ENCODE measurements around the gene GABPB2.

Gene GABPB2

DNA sequence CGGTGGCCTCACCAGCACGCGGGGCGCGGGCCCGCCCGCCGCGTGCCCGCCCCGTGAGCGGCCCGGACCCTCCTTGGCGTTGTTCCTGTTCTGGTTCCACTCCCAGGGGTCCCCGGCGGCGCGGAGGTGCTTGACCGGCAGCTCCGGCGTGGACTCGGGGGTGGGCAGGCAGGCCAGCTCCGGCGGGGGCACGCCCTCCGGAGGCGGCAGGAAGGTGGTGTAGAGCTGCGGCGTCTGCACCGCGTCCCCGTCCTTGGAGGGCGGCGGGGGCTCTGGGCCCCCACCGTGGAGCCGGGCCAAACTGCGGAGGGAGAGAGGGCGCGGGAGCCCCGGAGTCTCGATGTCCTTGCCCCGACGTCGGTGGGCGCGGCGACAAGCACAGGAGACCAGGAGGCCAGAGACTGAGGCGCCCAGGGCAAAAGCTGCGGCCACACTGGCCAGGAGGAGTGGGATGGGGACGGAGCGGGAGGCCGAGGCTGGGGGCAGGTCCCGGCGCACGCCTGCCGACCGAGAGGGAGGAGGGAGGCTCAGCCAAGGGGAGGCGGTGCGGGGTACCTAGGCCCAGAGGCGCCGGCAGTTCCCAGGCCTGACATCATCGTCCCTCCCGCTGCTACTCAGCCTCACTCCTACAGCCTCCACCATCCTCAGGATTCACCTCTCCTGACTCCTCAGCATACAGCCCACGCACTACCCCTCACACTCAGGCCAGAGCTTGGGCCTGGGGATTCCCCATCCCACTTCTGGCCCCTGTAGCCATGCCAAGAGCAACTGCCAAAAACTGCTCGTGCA lies 62.7 kb downstream of the GABPB2 start:
- no peak for DNase-seq

DNA sequence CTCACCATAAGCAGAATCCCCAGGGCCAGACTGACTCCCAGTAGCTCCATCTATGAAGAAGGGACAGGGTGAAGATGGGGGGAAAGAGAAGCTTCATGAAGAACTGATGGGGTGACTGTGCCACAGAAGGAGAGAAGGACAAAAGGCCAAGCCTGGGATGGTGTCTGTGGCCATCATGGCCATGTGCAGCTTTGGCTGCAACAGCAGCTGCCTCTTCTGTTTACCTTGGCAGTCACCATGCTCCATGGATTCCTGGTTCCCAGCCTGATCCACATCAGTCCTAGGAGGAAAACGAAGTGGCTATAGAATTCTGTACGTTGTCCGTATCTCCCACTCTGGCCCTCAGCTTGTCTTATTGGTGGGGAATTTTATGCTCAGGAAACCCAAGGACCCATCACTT lies 63.8 kb downstream of the GABPB2 start:
- no peak for DNase-seq

DNA sequence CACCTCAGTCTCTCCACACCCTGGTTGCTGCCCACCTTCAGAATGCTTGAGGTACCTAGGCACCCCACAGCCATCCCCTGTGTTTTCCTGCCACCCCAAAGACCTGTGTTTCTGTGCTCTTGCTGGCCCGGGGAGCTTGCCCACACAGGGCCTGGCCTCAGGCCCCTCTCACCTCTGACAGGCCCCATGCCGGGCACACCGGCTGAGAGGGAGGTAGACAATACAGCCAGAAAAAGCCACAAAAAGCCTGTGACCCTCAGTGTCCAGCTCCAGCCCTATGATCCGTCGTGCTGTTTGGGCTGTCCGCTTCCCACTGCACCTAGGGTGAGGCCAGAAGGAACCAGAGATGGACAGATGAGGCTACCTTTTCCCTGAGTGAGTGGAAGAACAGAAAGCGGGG lies 64.4 kb downstream of the GABPB2 start:
- no peak for DNase-seq

DNA sequence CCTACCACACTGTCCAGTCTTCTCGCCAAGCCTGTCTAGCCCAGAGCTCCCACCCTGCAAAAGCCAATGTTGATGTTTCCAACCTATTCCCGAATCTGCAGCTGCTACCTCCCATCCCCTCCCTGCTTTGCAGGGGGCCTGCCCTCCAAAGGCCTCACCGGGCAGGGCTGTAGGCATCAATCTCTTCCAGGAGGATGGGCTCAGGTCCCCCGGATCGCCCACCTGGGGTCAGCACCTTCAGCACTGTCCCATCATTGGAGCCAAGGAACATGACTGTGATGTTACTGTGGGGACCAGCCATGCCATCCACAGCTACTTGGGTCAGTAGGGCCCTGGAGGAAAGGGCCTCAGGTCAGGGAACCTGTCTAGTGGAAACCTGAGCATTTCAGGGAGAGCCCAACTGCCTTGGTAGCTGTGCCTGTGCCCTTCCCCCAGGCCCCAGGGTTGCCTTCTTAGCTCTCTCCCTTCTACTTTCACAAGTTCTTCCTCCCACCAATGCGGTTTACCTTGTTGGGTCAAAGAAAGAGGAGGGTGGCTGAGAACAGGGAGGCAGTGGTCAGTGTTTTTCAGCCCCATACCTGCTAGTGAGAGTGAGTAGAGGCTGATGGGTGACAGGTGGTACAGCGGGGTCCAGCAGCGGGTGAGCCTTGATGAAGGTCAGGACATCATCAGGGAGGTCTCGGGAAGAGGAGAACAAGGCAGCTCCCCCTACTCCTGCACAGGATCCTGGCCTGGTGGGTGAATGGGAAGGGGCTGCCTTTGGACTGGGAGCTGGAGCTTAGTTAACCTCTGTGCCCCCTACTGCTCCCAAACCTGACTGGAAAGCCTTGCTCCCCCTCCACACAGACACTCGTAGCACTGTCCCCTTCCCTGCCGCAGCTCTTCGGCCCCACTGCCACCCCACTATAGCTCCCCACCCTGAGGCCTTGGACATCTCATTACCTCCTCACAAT lies 65.1 kb downstream of the GABPB2 start:
- no peak for DNase-seq

DNA sequence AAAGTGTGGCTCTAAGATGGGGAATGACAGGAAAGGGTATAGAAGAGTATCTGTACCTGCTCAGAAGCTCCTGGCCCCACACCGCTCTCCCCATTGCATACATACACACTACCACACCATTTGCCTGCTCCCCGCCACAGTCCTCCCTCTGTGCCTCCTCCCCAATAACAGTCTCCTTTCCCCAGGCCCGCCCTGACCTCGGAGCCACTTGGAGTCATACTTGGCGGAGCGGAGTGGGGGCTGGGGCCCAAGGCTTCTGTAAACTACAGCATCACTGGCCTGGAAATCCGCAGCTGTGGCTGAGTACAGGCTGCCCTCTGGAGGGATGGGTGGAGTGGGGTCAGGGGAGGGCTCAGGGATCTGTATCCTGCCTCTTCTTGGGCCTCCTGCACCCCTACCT lies 67.2 kb downstream of the GABPB2 start:
- DNase-seq, result no peak

DNA sequence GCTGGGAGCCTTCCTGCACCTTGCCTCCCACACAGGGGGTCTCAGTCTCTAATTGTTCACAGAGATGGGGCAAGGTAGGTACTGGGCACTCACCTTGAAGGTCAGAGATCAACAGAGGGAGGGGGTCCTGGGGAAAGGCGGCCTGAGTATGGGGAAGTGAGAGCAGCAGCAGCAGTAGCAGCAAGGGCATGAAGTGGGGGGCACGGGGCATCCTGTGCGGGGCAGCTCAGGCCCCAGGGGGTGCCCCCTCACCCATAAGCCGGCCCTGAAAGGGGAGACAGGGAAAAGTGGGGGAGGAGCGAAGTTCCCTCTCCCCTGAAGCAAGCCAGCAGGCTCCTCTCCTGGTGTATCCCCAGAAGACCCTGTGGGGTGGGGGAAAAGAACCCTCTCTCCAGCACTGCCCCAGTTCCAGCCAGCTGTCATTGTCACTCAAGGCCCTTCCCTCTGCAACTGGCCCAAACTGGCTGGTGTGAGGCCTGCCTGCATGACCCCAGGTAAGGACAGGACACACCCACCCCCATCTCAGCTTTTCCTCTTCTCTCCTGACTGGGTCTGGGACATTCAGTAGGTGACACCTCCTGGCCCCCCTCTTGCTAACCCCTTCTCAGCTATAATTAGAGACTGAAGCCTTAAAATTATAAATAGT lies 72.0 kb downstream of the GABPB2 start:
- no peak for DNase-seq

DNA sequence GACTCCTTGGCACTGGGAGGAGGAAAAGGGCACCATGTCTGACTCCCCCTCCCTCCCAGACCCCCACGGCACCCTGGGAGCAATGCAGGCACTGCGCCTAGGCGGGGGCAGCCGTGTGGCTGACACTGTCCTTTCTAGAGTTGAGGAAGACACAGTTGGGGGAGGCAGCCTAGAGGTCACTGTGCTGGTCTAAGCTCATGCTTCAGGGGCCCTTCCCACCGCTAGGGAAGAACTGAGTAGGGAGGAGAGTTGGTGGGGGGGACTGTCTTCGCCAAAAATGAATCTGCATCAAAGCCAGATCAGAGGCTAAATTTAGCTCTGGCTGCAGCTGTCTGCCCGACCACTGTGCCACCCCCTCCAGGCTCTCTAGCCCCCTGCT lies 72.5 kb downstream of the GABPB2 start:
- no peak for DNase-seq

DNA sequence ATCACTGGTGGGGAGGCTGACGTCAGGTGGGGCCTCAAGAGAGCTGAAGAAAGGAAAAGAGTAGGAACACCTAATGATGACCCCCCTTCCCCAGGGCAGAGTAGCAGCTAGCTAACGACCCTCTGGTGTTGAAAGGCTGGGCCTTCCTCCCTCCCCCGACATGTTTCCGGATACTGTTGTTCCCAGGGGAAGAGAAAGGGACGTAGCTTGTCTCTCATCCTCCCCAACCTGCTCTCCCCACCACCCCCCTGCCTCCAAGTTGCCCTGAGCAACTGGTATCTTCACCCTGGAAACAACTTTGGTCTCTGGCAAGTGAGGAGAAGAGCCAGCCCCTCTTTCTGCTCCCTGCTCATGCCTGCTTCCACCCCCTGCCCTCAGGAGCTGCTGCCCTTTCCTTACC lies 73.4 kb downstream of the GABPB2 start:
- DNase-seq, result no peak

DNA sequence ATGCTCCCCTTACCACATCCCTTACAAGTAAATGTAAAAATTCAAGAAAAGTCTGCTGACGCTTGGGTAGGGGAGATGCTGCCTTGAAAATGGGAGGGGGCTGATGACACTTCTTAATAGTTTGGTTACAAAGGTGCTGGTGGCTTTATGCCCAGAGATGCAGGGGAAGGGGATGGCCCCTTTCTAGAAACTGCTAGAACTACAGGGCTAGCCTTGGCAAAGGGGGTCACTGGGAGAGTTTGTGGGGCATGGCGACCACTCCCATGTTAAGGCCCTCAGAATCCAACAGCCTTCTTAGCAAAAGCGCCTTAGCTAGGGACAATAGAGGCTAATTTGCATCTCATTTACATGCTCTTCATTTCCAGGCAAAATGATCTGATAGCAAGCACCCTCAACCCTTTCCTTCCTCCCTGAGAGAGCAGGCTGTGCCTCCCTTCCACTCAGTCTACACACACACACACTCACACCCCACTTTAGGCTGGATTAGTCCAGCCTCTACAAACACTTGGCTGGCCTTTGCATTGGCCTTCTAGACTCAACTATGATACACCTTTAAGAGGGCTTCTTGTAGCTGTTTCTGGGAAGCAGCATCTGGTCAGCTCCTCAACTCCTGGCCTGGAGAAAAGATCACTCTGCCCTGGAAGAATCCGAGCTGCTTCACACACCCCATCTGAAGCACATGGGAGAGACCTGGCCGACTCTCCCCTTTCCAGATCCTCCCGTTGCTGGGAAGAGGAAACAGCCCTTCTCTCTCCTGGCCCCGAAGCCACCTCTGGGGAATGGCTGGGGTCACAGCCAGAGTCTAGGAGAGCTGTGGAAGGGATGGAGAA lies 74.1 kb downstream of the GABPB2 start:
- peak; percentile 46 for DNase-seq

DNA sequence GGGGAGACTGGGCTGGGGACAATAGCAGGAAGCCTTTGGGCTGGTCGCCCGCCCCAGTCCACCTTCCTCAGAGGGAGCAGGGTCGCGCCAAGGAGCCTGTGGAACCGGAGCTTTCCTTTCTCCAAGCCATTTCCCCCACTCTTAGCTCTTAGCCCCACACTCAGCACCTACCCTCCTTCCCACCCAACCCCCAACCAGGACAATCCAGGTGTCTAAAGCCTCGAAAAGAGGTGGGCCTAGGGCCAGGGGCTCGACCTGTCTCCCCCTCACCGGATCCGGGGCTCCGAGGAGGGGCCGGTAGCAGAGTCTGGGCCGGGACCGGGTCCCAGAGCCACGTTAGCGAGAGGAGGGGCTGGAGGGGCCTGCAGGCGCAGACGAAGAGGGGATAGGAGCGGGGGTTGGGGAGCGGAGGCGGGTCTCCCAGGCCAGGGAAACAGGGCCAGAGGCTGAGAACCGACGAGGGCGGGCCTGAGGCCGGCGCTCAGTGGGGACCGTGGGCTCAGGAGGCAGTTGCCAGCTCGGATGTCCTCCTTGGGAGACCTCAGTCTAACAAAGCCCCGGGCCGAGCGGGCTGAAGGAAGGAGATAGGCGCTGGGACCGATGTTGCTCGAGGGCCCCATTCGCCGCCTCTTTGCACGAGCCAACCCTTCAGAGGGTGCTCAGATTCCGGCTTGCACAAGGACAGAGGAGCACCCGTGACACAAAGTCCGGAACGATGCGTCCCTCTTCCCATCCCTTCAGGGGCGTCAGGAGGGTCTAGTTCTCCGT lies 74.9 kb downstream of the GABPB2 start:
- peak; percentile 76 for DNase-seq

DNA sequence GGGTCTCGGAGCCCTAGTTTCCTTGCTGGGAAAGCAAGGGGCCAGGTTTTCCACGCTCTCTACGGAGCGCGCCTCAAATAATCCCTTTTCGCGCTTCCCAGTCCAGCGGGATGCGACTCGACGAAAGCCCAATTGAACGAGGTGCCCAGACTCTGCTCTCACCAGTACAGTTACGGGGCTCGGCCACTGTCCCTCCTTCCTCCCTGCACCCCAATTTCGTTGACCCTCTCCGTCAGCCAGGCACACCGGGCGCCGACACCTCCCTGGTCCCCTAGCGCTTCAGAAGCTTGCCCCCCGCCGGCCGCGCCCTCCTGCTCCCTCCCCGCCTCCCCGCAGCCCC lies 75.5 kb downstream of the GABPB2 start:
- no peak for DNase-seq

DNA sequence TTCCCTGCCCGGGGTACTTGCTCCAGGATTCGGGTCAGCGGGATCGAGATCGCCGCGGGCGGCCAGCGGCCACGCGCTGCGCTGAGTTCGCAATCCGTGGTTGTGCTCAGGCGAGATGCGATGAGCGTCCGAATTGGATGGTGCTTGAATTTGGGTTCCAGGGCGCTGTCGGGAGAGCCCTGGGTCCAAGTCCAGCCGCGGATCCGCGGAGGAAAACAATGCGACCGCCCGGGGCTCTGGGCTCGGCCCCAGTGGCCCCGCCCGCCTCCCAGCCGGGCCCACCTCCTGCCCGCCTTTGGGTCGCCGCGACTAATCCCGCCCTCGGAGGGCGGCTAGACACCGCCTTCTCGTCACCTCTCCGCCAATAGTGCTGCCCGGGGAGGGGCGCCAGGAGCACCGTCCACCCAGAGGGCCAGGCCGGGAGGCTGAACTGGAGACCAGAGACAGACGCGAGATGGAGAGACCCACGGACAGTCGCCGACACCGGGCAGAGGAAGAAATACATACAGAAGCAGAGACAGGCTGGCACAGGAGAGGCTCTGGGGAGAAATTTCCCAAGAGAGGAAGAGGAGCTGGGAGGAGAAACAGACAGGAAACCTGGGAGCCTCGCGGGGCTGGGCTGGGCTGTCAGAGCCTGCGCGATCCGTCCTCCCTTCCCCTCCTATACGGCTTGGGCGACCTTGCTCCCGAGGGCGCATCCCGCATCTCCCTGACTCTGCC lies 76.0 kb downstream of the GABPB2 start, which contains the start of gene SEMA6C:
Gene SEMA6C, minus strand, starts transcription at position 220 of the 720 bp plus-strand sequence. CDS start 4,010 bp downstream, outside the sequence.
- peak; percentile 96 for DNase-seq

DNA sequence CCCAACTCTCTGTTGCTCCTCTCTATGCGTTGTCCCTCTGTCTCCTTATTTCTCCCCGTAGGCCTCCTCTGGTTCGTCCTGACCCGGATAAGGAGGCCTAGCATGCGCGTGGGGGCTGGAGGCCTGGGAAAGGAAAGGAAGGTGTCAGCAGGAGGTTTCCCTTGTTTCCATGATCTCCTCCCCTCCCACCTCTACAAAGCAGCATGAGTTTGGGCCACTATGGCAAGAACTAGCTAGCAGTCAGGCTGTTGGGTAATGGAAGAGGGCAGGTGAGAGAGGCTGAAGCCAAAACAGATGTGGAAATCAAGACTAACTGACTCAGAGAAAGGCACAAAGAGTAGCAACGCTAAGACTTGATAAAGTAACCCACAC lies 76.6 kb downstream of the GABPB2 start:
- no peak for DNase-seq

DNA sequence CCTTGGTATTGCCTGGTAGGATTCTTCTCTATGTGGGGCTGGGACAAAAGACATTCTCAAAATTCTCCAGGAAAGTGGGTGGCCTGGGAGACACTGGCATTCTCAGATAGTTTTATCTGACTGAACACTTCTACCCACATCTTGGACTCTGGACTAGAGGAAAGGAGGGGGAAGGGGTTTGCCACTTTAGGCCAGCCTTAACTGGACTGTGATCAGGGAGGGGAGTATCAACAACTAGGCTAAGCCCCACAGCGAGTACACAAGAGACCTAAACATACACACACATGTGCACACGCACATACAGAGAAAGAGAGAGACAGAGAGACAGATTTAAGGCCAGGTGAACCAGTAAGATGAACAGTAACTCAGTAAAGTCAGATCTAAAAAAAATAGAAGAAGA lies 77.1 kb downstream of the GABPB2 start:
- DNase-seq, result no peak

DNA sequence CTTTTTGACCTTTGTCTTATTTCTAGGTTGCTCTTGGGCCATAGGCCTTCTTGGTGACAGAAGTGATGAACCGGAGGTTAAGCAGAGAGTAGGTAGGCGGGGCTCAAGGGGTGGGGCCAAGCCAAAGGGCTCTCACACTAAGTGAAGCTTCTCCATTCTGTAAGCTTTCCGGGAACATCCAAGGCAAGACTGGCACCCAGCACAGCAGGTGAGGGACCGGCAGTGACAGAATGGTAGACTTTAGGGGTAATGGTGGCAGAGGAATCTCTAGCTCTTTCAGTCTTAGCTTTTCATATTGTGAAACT lies 85.9 kb downstream of the GABPB2 start, which contains the start of gene TNFAIP8L2:
Gene TNFAIP8L2, plus strand, starts transcription at position 135 of the 305 bp plus-strand sequence. CDS start 2,049 bp downstream, outside the sequence.
- DNase-seq, result no peak

DNA sequence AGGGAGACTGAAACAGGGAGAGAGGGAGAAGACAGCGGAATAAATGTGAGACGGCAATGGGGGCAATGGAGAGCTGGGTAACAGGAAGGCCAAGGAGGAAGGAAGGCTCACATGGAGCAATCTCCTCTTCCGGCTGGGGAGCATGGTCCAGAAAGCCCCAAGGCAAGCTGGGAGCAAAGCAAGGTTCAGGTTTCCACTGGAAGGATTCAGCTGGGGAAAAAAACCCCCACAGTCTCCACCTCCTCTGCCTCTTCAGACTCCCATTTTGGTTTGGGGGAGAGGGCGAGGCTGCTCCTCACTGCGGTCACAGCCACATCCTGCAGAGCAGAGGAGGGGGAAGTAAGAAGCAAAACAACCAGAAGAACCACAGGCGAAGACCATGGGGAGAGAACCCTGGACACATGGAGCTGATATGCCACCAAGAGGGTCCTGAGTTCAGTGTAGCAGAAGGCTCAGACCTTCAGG lies 86.5 kb downstream of the GABPB2 start:
- no peak for DNase-seq

DNA sequence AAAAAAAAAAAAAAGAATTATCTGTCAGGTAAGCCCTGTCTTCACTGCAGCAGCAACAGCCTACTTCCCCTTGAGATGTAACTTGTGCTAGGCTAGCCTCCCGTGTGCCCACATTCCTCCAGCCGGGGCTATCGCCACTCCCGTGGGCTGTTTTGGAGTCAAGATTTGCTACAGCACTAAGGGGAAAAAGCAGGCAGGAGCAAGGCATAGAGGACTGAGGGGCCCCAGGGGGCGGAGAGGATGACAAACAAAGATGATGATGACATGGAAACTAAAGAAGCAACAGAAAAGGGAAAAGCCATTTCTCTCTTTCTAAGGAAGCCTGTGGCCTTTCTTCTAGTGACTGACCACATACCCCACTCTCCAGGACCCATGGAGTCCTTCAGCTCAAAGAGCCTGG lies 87.8 kb downstream of the GABPB2 start:
- DNase-seq, result no peak

DNA sequence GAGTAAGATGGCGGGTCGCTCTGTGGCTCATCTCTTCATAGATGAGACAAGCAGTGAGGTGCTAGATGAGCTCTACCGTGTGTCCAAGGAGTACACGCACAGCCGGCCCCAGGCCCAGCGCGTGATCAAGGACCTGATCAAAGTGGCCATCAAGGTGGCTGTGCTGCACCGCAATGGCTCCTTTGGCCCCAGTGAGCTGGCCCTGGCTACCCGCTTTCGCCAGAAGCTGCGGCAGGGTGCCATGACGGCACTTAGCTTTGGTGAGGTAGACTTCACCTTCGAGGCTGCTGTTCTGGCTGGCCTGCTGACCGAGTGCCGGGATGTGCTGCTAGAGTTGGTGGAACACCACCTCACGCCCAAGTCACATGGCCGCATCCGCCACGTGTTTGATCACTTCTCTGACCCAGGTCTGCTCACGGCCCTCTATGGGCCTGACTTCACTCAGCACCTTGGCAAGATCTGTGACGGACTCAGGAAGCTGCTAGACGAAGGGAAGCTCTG lies 88.2 kb downstream of the GABPB2 start:
- no peak for DNase-seq

DNA sequence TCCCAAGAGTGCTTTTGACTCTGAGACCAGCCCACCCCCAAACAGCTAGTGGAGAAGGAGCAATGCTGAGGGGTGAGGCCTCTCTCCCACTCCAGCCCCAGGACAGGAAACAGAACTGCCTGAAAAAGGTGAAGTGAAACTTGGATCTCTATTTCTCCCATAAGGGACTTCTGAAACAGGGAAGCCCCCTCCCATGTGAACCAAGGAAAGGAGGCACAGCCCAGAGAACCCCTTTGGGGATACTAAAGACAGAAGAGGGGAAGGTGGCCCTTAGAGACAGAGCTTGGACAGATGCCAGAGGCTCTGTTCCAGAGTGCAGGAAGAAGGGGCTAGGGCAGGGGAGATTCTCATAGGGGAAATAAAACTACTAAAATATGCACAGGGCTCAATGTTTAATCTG lies 88.8 kb downstream of the GABPB2 start:
- DNase-seq, result no peak

DNA sequence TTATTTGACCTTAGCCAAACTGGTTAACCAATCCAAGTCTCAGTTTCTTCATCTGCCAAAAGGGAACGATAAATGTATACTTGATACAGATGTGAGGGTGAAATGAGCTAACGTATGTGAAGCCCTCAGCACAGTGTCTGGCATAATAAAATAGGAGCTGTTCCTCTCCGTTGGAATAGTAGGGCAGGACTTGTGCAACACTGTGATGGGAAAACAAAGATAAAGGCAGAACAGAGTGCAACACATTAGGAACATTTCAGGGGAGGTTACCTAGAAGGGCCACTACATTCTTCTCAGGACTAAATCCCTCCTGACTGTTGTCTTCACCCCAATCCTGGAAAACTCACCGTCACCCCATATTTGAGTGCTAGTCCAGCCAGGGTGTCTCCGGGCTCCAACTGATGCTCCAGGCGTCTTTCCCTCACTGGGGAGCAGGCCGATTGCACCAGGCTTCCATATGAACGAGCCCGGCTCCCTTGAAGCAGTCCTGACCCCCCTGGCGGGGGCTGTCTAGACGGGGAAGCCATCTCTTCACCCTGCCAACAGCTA lies 94.2 kb downstream of the GABPB2 start:
- DNase-seq, result no peak
